ENCODE data around the gene UNC5C. TPM values are rescaled to one million over a fixed set of nuclear protein-coding genes. Genes with fewer than 3 reads are reported as not detected.

Gene UNC5C
- total RNA-seq, 1 donor from 2014 or later = 2.6 TPM

GRCh38 chr4:95546866-95547714 lies 1.7 kb downstream of the UNC5C start:
- no peak for DNase-seq (ENCODE audit: low spot score)

GRCh38 chr4:95546221-95546620 lies 2.6 kb downstream of the UNC5C start:
- DNase-seq (ENCODE audit: low spot score) = no peak

DNA sequence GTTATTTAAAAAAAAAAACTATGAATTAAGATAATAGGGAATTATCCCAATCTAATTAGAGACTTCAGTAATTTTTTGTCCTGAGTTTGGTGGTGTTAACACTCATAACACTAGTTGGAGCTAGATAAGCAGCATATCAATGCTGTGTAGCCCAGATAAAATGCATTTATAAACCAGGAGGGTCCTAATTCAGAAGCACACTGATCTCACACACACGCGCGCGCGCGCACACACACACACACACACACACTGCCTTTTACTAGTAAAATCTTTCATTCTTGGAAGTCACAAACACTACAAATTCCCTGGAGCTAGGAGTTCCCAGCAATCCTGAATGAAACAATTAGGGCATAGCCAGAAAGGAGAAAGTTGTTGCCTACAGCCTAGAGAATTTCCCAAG lies 3.2 kb downstream of the UNC5C start:
- DNase-seq (ENCODE audit: low spot score) = no peak

DNA sequence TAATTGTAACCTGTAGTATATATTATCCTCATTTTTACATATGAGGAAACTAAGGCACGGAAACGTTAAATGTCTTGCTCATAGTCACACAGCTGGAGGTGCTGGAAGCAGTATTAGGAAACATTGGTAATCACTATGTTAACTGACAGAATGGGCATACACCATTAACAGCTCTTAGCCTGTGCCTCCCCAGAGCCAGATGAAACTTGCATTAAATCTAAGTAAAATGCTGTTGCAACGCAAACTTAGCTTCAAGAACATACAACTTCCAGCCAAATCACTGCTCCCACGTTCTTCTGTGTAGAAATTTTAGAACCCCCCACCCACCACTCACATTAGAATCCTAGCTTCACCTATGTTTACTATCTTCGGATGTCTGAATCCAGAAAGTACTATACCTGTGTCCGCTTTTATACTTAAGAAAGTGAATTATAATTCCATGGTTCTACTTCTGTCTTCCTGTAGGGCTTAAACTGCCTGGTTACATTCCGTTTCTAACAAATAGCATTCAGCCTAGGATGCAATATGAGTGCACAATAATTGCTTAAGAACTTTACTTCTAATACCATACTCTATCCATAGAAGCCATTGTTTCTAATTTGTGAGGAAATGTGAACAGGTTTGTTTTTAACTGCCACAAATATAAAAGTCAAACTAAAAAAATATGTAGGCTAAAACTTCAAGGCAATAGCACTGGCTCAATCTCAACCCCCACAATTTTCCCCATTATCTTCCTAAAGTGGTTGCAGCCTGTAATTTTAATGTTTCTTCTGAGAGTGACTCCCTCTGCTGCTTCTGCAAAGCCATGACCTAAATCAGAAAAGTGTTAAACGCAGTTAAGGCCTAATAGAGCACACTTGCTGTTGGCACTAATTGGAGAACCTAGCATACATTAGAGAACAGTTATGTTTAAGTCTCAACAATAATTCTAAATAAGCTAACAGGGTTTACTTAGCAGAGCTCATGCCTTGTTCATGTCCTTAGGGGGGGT lies 4.4 kb downstream of the UNC5C start:
- DNase-seq (ENCODE audit: low spot score) = no peak

DNA sequence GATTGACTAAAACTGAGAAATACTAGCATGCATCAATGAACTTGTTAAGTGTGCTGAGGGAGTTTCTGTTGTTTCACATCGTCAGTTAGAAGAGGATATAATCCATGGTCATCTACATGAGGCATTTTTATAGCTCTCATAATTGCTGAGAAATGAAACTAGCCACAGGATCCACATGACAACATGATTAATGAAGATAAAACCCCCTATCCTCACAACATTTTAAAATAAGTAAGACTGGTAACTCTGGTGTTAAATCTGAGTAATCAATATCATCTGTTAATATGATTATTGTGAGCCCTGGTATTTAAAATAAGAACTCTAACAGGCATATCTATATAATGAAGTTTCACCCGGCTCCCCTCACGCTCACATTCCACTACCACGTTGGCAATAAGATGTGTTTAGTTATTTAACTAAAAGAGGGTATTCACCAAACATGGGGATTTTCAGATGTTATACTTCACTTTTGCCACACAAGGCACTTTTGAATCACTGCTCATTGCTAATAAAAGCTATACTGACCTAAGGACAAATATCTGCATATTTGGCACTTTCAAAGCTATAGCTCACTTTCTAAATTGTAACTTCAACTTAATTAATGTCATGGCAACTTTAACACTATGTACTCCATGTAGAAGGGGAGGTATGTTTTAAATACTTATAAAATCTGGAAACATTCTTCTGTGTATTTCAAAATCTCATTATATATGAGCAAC lies 6.7 kb downstream of the UNC5C start:
- DNase-seq (ENCODE audit: low spot score) = no peak

DNA sequence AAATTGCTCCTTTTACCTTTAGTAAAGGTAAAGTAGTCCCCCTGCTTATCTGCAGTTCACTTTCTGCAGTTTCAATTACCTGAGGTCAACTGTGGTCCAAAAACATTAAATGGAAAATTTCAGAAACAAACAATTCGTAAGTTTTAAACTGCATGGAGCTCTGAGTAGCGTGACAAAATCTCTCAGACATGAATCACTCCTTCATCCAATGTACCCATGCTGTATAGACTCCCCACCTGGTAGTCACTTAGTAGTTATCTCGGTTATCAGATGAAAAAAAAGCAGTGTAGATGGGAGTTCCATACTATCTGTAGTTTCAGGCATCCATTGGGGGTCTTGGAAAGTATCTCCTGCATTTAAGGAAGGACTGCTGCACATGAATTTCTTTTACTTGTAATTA lies 7.7 kb downstream of the UNC5C start:
- no peak for DNase-seq (ENCODE audit: low spot score)

GRCh38 chr4:95540227-95540626 lies 8.5 kb downstream of the UNC5C start:
- DNase-seq (ENCODE audit: low spot score) = no peak

- no peak for DNase-seq (ENCODE audit: low spot score)
These were observed 9.7 kb downstream of the UNC5C start for GRCh38 chr4:95539106-95539505.

GRCh38 chr4:95537863-95538488 lies 10.8 kb downstream of the UNC5C start:
- DNase-seq (ENCODE audit: low spot score) = no peak

DNA sequence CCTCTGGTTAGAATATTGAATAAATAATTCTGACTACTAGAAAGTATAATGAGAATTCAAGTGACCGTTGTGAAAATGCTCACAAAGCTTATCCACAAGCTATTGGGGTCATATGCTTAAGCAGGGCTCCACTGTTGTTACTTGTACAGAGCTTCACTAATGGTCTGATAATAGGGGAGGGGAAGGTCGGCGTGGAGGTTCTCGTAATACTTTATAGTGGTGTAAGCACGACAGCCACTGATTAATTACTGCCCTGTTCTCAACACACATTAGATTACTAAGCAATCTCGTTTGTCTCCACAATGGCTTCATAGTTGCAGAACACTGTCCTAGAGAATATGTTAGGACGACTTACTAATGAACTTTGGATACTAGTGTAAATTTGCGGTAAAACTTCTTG lies 11.6 kb downstream of the UNC5C start:
- DNase-seq (ENCODE audit: low spot score) = no peak

GRCh38 chr4:95536650-95537049 lies 12.1 kb downstream of the UNC5C start:
- DNase-seq (ENCODE audit: low spot score) = no peak

DNA sequence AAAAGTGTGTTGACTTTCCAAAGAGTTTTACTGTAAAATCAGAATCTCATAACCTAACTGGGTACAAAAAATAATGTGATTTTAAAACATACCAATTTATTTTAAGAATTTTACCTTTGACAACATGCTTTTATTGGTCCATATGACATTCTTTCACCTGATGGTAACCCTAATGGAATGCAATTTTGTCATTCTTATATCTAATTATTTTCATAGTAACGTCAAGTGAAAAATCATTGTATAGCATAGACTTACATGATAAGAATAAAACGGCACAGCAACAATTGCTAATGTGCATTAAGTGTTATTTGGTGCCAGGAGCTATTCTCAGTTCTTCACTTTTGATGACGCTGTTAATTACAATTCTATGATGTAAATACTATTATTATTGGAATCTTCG lies 13.6 kb downstream of the UNC5C start:
- no peak for DNase-seq (ENCODE audit: low spot score)

- DNase-seq (ENCODE audit: low spot score) = no peak
These were observed 14.7 kb downstream of the UNC5C start for GRCh38 chr4:95534032-95534431.

DNA sequence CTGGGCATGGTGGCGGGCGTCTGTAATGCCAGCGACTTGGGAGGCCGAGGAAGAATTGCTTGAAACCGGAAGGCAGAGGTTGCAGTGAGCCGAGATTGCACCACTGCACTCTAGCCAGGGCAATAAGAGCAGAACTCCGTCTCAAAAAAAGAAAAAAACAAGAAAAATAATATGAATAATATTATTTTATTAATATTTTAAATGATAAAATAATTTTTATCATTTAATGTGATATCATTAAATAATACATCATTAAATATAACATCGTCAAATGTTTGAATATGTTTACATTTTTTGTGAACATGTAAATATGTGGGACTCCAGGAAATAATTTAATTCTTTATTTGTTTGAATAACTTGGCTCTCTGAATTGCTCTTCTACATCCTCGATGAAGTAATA lies 15.5 kb downstream of the UNC5C start:
- no peak for DNase-seq (ENCODE audit: low spot score)

GRCh38 chr4:95532305-95532704 lies 16.5 kb downstream of the UNC5C start:
- DNase-seq (ENCODE audit: low spot score) = no peak

- DNase-seq (ENCODE audit: low spot score) = no peak
These were observed 17.6 kb downstream of the UNC5C start for GRCh38 chr4:95531141-95531540.

DNA sequence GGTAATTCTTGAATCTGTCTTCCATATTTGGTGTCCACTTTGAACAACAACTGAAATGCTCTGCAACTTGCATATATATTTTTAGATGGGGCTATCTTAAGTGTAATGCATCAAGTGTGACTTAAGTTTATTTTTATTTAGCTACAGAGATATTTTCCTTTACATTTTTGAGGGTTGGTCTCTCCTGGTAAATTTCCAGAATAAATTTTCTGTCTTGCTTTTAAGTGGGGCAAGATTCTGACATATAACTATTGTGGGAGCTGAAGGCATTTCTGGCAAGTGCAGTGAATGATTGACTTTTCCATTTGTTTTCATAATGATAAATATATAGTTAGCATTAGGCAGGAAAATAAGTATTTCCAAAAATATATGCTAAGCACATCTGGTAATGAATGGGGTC lies 18.8 kb downstream of the UNC5C start:
- DNase-seq (ENCODE audit: low spot score) = no peak

- DNase-seq (ENCODE audit: low spot score) = no peak
These were observed 20.3 kb downstream of the UNC5C start for GRCh38 chr4:95528388-95528948.

DNA sequence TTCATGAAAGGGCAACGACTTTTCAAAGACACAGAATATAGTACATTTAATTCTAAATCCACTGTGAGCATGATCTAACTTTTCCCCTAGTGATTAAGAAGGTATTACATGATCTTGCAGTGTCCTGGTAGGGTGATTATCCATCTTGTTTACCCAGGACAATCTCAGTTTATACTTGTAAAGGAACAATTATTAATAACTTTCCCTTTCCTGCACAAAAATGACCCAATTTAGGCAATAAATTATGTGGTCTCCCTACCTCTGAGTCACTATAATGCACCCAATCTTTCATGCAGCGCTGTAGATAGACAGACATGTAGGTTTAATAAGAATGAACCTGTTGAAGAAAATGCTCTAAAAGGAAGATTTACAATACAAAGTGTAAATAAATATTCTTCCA lies 22.7 kb downstream of the UNC5C start:
- no peak for DNase-seq (ENCODE audit: low spot score)

- no peak for DNase-seq (ENCODE audit: low spot score)
These were observed 24.0 kb downstream of the UNC5C start for GRCh38 chr4:95524729-95525128.

DNA sequence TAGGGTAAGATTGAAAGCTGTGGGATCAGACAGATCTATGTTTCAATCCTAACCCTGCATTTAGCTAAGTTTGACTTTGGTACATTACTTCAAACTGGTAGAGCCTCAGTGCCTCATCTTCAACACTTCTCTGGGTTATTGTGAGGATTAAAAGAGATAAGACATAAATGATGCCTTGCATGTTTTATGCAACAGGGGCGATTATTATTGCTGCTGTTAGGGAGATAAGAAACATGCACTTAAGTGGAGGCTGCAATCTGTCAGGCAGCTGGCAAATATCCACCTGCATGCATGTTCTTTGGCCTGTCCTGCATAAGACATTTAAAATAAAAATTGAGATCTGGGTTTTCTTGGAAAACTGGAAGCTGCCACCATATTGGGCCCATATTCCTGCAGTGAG lies 24.6 kb downstream of the UNC5C start:
- DNase-seq (ENCODE audit: low spot score) = no peak

Measured in mucosa of gallbladder (tissue), 1 donor.